SH-SY5Y (cell line): ENCODE data around the gene VOPP1.

Experiments
- GATA2 ChIP-seq: IDR thresholded peaks from 2 replicates; pipeline ENCODE4 v1.6.1; 2011; ENCODE audit warnings: mild to moderate bottlenecking, low read depth, low read length
- GATA3 ChIP-seq: IDR thresholded peaks from 2 replicates; pipeline ENCODE4 v1.6.1; 2011; ENCODE audit warnings: low read depth, mild to moderate bottlenecking, low read length, moderate library complexity

DNA sequence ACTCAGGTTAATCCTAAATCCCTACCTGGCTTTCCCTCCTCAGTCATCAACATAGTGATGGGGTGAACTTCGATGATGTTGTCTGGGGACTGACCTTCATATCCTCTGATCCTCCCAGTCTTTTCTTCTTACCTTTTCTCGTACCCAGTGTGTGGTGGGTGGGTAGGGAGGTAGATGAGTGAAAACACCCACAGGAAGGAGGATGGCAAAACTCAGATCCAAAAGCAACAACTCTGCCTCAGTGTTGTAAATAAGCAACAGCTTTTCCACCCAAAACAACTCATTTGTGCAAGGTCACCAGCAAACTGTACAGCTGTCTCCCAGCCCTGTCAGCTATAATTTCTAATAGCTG is 38.6 kb downstream of the VOPP1 start:
- TF ChIP-seq GATA2 (no peak), GATA3 (no peak)
